EL (cell line): ENCODE measurements around the gene OLFML3.
"Not testable (repeated sequence)": the region's sequence is repeated elsewhere in the genome, so short reads cannot be mapped to it uniquely, and the experiment has no call there.

Source experiments
- DNase-seq: peaks from one replicate; pipeline ENCODE4 v3.0.0-alpha.2; 2016

The OLFML3 gene

GRCh38 chr1:113978863-113979702 lies at the start of gene OLFML3:
Gene OLFML3 (plus strand): TSS chr1:113979474. CDS start chr1:113979517, 43 bp downstream.
- peak; percentile 99 for DNase-seq

GRCh38 chr1:113929750-113930498 lies 49.4 kb upstream of the OLFML3 start:
- peak; percentile 42 for DNase-seq

GRCh38 chr1:113930499-113931161 lies 48.6 kb upstream of the OLFML3 start:
- DNase-seq: peak; percentile 52

GRCh38 chr1:113931451-113931851 lies 47.8 kb upstream of the OLFML3 start:
- DNase-seq: peak; percentile 46

- no peak for DNase-seq
Measured at GRCh38 chr1:113934006-113934405, 45.3 kb upstream of the OLFML3 start.

- DNase-seq: no peak
Measured at GRCh38 chr1:113934511-113935055, 44.7 kb upstream of the OLFML3 start.

GRCh38 chr1:113935176-113935575 lies 44.1 kb upstream of the OLFML3 start:
- DNase-seq: no peak

- no peak for DNase-seq
Measured at GRCh38 chr1:113935970-113936369, 43.3 kb upstream of the OLFML3 start.

GRCh38 chr1:113937146-113937545 lies 42.1 kb upstream of the OLFML3 start:
- DNase-seq: no peak

- DNase-seq: no peak
Measured at GRCh38 chr1:113938192-113938591, 41.1 kb upstream of the OLFML3 start.

- DNase-seq: no peak
Measured at GRCh38 chr1:113940365-113941244, 38.7 kb upstream of the OLFML3 start.

- DNase-seq: no peak
Measured at GRCh38 chr1:113941245-113941559, 38.1 kb upstream of the OLFML3 start.

GRCh38 chr1:113942527-113942926 lies 36.7 kb upstream of the OLFML3 start:
- no peak for DNase-seq

GRCh38 chr1:113943028-113943811 lies 36.1 kb upstream of the OLFML3 start:
- no peak for DNase-seq

- DNase-seq: no peak
Measured at GRCh38 chr1:113945329-113945728, 33.9 kb upstream of the OLFML3 start.

- no peak for DNase-seq
Measured at GRCh38 chr1:113946112-113946511, 33.2 kb upstream of the OLFML3 start.

GRCh38 chr1:113946678-113947387 lies 32.4 kb upstream of the OLFML3 start:
- DNase-seq: no peak

GRCh38 chr1:113947388-113948107 lies 31.7 kb upstream of the OLFML3 start:
- no peak for DNase-seq

GRCh38 chr1:113948151-113948550 lies 31.1 kb upstream of the OLFML3 start:
- not testable (repeated sequence) for DNase-seq

GRCh38 chr1:113949007-113949406 lies 30.3 kb upstream of the OLFML3 start:
- DNase-seq: peak; percentile 21
